ENCODE data around the gene CTDSPL2. TPM values are rescaled to one million over a fixed set of nuclear protein-coding genes. Genes with fewer than 3 reads are reported as not detected.
"Not testable (repeated sequence)": the region's sequence is repeated elsewhere in the genome, so short reads cannot be mapped to it uniquely, and the experiment has no call there.

The CTDSPL2 gene
- polyA plus RNA-seq, 12 donors: 36.8 to 61.2 (median 46.3) TPM; not detected in 1

GRCh38 chr15:44471885-44472455, 44.5 kb downstream of the CTDSPL2 start:
- no peak for DNase-seq

- DNase-seq: no peak
Measured at GRCh38 chr15:44479343-44479742, 51.9 kb downstream of the CTDSPL2 start.

- no peak for DNase-seq
Measured at GRCh38 chr15:44482090-44482489, 54.7 kb downstream of the CTDSPL2 start.

GRCh38 chr15:44485880-44486279, 58.5 kb downstream of the CTDSPL2 start:
- no peak for DNase-seq

- DNase-seq: no peak
Measured at GRCh38 chr15:44489464-44489863, 62.0 kb downstream of the CTDSPL2 start.

GRCh38 chr15:44490622-44491021, 63.2 kb downstream of the CTDSPL2 start:
- DNase-seq: no peak

- no peak for DNase-seq
Measured at GRCh38 chr15:44492040-44492439, 64.6 kb downstream of the CTDSPL2 start.

- no peak for DNase-seq
Measured at GRCh38 chr15:44492672-44493071, 65.2 kb downstream of the CTDSPL2 start.

GRCh38 chr15:44495562-44495961, 68.1 kb downstream of the CTDSPL2 start:
- no peak for DNase-seq

- no peak for DNase-seq
Measured at GRCh38 chr15:44500555-44500954, 73.1 kb downstream of the CTDSPL2 start.

- DNase-seq: peak; percentile 15
Measured at GRCh38 chr15:44501768-44502366, 74.4 kb downstream of the CTDSPL2 start.

GRCh38 chr15:44516436-44516835, 89.0 kb downstream of the CTDSPL2 start:
- no peak for DNase-seq

- DNase-seq: no peak
Measured at GRCh38 chr15:44519537-44519936, 92.1 kb downstream of the CTDSPL2 start.

- DNase-seq: no peak
Measured at GRCh38 chr15:44525018-44525417, 97.6 kb downstream of the CTDSPL2 start.

GRCh38 chr15:44527241-44527640, 99.8 kb downstream of the CTDSPL2 start:
- DNase-seq: no peak

GRCh38 chr15:44529864-44530604, 102.6 kb downstream of the CTDSPL2 start:
- DNase-seq: no peak

GRCh38 chr15:44530653-44531052, 103.2 kb downstream of the CTDSPL2 start:
- no peak for DNase-seq

- DNase-seq: not testable (repeated sequence)
Measured at GRCh38 chr15:44532275-44532674, 104.8 kb downstream of the CTDSPL2 start.

- no peak for DNase-seq
Measured at GRCh38 chr15:44532689-44533088, 105.3 kb downstream of the CTDSPL2 start.

GRCh38 chr15:44535092-44535491, 107.7 kb downstream of the CTDSPL2 start:
- no peak for DNase-seq

GRCh38 chr15:44535523-44536301, 108.3 kb downstream of the CTDSPL2 start:
- DNase-seq: no peak

- DNase-seq: no peak
Measured at GRCh38 chr15:44536302-44536961, 109.0 kb downstream of the CTDSPL2 start.

All from muscle of arm (tissue), 12 donors.